Osteocyte (in vitro differentiated cells): Measurements from ENCODE around the gene SLC28A2. TPM values are rescaled to one million over a fixed set of nuclear protein-coding genes. Genes with fewer than 3 reads are reported as not detected.

Source experiments
- total RNA-seq: library from RNA; stranded (reverse); gene quantifications from 2 replicates; pipeline ENCODE4 v1.2.1, GENCODE V29; 2021

Gene SLC28A2
- total RNA-seq, 1 donor from 2014 or later = not detected

Other genes starting within 250 kb of the SLC28A2 start
- 9.6 and 9.8 TPM in 2 replicates for gene SORD, start 229.0 kb upstream of the SLC28A2 start, total RNA-seq
- gene DUOX2, start 138.1 kb upstream of the SLC28A2 start, total RNA-seq = 0.08 TPM in 1 of 2 replicates, not detected in the other
- gene DUOXA2, start 137.9 kb upstream of the SLC28A2 start, total RNA-seq = not detected in 2 replicates
- gene DUOXA1, start 122.4 kb upstream of the SLC28A2 start, total RNA-seq = not detected in 2 replicates
- gene DUOX1, start 122.2 kb upstream of the SLC28A2 start, total RNA-seq = not detected in 2 replicates
- 15.7 and 15.8 TPM in 2 replicates for gene SHF, start 64.3 kb upstream of the SLC28A2 start, total RNA-seq
- not detected in 2 replicates for gene GATM, start 126.3 kb downstream of the SLC28A2 start, total RNA-seq